ENCODE measurements around the gene MYRIP.

DNA sequence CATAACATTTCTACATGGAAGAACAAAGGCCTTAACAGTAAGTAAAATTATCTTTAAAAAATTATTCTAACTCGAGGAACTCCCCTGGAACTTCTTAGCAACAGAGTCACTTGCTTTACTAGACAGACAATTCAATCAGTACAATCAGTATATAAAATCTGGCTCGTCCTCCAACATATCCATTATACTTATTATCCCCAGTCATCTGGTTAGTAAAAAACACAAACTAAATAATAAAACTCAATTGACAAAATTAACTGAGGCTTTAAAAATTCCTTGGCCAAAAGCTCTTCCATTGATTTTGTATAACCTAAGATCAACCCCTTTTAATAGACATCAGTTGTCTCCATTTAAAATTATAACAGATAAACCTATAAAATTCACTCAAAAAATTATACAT lies 105.6 kb downstream of the MYRIP start:
- TF ChIP-seq, protein P1, sequence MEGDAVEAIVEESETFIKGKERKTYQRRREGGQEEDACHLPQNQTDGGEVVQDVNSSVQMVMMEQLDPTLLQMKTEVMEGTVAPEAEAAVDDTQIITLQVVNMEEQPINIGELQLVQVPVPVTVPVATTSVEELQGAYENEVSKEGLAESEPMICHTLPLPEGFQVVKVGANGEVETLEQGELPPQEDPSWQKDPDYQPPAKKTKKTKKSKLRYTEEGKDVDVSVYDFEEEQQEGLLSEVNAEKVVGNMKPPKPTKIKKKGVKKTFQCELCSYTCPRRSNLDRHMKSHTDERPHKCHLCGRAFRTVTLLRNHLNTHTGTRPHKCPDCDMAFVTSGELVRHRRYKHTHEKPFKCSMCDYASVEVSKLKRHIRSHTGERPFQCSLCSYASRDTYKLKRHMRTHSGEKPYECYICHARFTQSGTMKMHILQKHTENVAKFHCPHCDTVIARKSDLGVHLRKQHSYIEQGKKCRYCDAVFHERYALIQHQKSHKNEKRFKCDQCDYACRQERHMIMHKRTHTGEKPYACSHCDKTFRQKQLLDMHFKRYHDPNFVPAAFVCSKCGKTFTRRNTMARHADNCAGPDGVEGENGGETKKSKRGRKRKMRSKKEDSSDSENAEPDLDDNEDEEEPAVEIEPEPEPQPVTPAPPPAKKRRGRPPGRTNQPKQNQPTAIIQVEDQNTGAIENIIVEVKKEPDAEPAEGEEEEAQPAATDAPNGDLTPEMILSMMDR (IDR thresholded peaks at IDR 0.05), result no peak
- no peak for TF ChIP-seq POLR2A (IDR thresholded peaks at IDR 0.05)
